SH-SY5Y (cell line): Measurements from ENCODE around the gene OSGEPL1.

Experiments
- GATA2 ChIP-seq: IDR thresholded peaks from 2 replicates; pipeline ENCODE4 v1.6.1; 2011; ENCODE audit warnings: mild to moderate bottlenecking, low read depth, low read length
- GATA3 ChIP-seq: IDR thresholded peaks from 2 replicates; pipeline ENCODE4 v1.6.1; 2011; ENCODE audit warnings: low read depth, mild to moderate bottlenecking, low read length, moderate library complexity

GRCh38 chr2:189794310-189794709 is 31.7 kb upstream of the OSGEPL1 start:
- TF ChIP-seq GATA2 = no peak
- no peak for TF ChIP-seq GATA3
